ENCODE measurements around the gene LEFTY1.
"Not testable (repeated sequence)": the region's sequence is repeated elsewhere in the genome, so short reads cannot be mapped to it uniquely, and the experiment has no call there.

Gene LEFTY1

DNA sequence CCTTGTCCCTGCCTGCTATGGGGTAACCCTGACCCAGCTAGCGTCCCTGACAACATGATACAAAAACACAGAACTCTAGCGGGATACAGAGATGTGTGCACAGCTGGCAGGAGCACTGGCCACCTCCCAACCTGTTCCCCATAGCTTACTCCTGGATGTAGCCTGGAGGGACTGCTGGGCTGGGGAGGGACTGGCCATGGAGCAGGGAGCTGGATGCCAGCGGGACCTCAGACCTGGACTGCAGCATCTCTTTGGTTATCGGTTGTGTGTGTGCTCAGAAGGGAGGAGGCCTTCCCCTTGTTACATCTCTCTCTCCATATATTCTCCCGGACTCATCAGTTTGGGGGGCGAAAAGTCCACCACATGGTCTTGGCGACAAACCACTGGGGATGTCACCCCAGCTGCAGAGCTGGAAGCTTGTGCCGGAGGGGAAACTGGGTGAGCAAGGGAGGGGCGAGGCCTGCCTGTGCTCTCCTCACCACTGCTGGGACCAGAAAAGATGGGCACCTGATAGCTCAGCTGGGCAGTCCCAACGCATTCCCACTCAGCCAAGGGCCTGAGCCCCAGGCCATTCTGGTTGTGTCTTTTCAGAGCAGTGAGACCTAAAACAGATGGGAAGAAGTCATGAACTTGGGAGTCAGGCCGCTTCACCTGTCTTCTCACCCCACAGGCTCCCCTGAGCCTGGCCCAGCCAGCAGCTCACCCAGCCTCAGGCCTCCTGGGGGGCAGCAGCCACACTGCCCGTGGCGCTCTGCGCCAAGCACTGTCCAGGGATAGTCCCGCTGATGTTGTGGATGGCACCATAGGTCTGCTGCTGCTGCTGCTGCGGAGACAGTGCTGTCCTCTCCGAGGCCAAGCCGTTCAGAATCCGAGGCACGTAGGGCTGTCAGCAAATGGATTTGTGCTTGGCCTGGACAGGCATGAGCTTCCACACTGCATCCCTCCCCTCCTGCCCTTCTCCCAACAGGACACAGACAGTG lies 42.3 kb downstream of the LEFTY1 start:
- no peak for FAIRE-seq

- FAIRE-seq = no peak
These were observed 43.2 kb downstream of the LEFTY1 start for GRCh38 chr1:225845571-225846259.

GRCh38 chr1:225845097-225845496 lies 43.8 kb downstream of the LEFTY1 start:
- no peak for FAIRE-seq

GRCh38 chr1:225844236-225845061 lies 44.5 kb downstream of the LEFTY1 start:
- FAIRE-seq = no peak

DNA sequence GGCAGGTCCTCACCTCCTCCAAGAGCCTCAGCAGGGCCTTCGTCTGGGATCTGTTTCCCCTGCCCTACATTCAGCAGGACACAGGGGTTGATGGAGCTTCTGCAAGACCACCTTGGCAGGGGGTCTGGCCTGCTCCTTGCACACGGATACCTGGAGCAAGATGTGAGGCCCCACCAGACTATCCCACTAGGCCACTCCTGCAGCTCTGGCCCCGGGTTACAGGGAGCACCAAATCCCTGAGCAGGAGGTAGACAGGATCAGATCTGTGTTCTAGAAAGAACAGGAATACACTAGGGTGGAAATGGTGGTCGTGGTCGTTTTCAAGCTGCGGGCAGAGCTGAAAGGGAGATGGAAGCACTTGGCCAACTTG lies 45.5 kb downstream of the LEFTY1 start:
- no peak for FAIRE-seq

DNA sequence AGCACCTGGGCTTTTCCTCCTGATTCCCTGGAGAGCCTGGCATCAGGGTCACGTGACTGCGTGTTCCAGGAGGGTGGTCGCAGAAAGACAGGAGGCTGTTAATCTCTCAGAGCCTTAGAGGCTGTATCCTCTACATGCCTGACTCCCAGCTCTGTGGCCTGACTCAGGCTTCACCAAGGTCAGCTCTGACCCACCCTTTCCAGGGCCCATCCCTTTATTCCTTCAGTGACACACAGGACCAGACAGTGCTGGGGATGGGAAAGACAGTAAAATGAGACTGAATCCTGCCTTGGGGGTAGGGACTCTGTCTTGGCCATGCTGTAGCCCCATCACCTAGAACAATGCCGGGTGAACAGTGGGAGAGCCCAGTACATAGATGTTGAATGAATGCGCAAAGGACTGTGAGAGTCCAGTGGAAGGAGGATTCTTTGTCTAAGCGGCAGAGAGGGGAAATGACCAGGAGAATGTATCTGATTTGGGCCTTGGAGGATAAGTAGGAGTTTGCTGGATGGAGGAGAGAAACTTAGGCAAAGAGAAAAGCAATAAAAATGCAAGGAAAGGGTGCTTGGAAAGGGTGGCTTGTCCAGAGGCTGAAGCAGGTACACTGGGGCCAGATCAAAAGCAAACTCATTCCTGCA lies 46.0 kb downstream of the LEFTY1 start:
- FAIRE-seq = no peak

GRCh38 chr1:225842074-225842473 lies 46.9 kb downstream of the LEFTY1 start:
- no peak for FAIRE-seq

DNA sequence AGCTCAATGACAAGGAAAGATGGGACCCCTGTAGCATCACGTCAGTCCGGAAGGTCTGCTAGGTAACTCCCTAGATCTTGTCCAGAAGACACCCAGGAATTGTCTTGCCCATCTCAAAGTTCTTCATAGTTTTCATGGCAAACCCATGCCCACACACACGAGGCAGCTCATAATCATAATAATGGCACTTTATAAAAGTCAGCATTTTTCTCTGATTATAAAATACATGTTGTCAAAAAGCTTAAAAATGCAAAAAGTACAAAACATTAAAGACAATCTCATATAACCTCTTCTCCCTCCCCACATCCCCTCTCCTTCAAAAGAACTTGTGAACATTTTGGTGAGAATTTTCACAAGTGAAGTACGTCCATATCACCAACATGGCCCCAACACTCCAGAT lies 48.2 kb downstream of the LEFTY1 start:
- no peak for FAIRE-seq

GRCh38 chr1:225840223-225840610 lies 48.7 kb downstream of the LEFTY1 start:
- FAIRE-seq = no peak

- no peak for FAIRE-seq
These were observed 50.2 kb downstream of the LEFTY1 start for GRCh38 chr1:225838793-225839192.

DNA sequence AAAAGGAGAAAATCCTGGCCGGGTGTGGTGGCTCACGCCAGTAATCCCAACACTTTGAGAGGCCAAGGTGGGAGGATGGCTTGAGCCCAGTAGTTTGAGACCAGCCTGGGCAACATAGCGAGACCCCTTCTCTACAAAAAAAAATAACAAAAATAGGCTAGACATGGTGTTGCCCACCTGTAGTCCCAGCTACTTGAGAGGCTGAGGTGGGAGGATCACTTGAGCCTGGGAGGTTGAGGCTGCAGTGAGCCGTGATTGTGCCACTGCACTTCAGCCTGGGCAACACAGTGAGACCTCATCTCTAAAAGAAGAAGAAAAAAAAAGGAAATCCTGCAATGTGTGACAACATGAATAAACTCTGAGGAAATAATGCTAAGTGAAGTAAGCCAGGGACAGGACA lies 52.6 kb downstream of the LEFTY1 start:
- FAIRE-seq = not testable (repeated sequence)

All from endometrium (tissue), 2 donors.